Adipocyte (in vitro differentiated cells): ENCODE results near the gene TMCC3.

Experiments used
- DNase-seq: peaks from one replicate; pipeline ENCODE4 v3.0.0-alpha.2; 2015; ENCODE audit warnings: low read depth
- H3K27me3 ChIP-seq: replicated peaks from 2 replicates; pipeline ENCODE4 v1.7.0; 2013; ENCODE audit warnings: mild to moderate bottlenecking, low read length, moderate library complexity; ENCODE audit not compliant: control insufficient read depth, insufficient read depth
- H3K36me3 ChIP-seq: 2 replicates; pipeline ENCODE4 v1.7.0; 2013; ENCODE audit warnings: low read length, mild to moderate bottlenecking, moderate library complexity; ENCODE audit not compliant: control insufficient read depth, insufficient read depth, severe bottlenecking
- H3K4me1 ChIP-seq: 2 replicates; pipeline ENCODE4 v1.7.0; 2013; ENCODE audit warnings: mild to moderate bottlenecking, low read length, moderate library complexity; ENCODE audit not compliant: control insufficient read depth, insufficient read depth
- H3K4me3 ChIP-seq: 2 replicates; pipeline ENCODE4 v1.7.0; 2013; ENCODE audit warnings: mild to moderate bottlenecking, low read length, moderate library complexity
- H3K9ac ChIP-seq: 2 replicates; pipeline ENCODE4 v1.7.0; 2013; ENCODE audit warnings: mild to moderate bottlenecking, low read length, moderate library complexity
- H3K9me3 ChIP-seq: 2 replicates; pipeline ENCODE4 v1.7.0; 2013; ENCODE audit warnings: mild to moderate bottlenecking, low read length, moderate library complexity; ENCODE audit not compliant: control insufficient read depth

The TMCC3 gene

GRCh38 chr12:94649349-94650142 lies 811 bp downstream of the TMCC3 start:
- Histone ChIP-seq H3K9ac (peak overlapping the region; percentile 78), H3K36me3 (no peaks in the 10 kb centered on the region), H3K4me1 (peaks cover 11% of the 10 kb centered on the region), H3K27me3 (no peaks in the 10 kb centered on the region), H3K9me3 (no peaks in the 10 kb centered on the region), H3K4me3 (peak overlapping the region; percentile 81)
- peak; percentile 55 for DNase-seq

GRCh38 chr12:94648578-94648977 lies 1.8 kb downstream of the TMCC3 start:
- H3K27me3 ChIP-seq: no peaks in the 10 kb centered on the region
- no peak overlapping the region for H3K4me3 ChIP-seq

GRCh38 chr12:94644141-94644979 lies 6.0 kb downstream of the TMCC3 start:
- H3K4me3 ChIP-seq: no peak overlapping the region
- H3K9ac ChIP-seq: no peak overlapping the region
- no peaks in the 10 kb centered on the region for H3K36me3 ChIP-seq
- no peaks in the 10 kb centered on the region for H3K27me3 ChIP-seq
- H3K9me3 ChIP-seq: no peaks in the 10 kb centered on the region
- DNase-seq: peak; percentile 37
- H3K4me1 ChIP-seq: peaks cover 18% of the 10 kb centered on the region

More at GRCh38 chr12:94648578-94648977, 1.8 kb downstream of the TMCC3 start:
- Histone ChIP-seq H3K9me3 (no peaks in the 10 kb centered on the region), H3K9ac (no peak overlapping the region), H3K36me3 (no peaks in the 10 kb centered on the region), H3K4me1 (peaks cover 21% of the 10 kb centered on the region)
- DNase-seq: no peak

GRCh38 chr12:94643606-94644005 lies 6.8 kb downstream of the TMCC3 start:
- H3K4me3 ChIP-seq: no peak overlapping the region
- H3K27me3 ChIP-seq: no peaks in the 10 kb centered on the region
- DNase-seq: no peak

GRCh38 chr12:94641283-94641682 lies 9.1 kb downstream of the TMCC3 start:
- H3K36me3 ChIP-seq: no peaks in the 10 kb centered on the region
- H3K9ac ChIP-seq: no peak overlapping the region
- peaks cover 11% of the 10 kb centered on the region for H3K4me1 ChIP-seq
- no peaks in the 10 kb centered on the region for H3K9me3 ChIP-seq
- H3K27me3 ChIP-seq: no peaks in the 10 kb centered on the region
- no peak for DNase-seq
- no peak overlapping the region for H3K4me3 ChIP-seq

More at GRCh38 chr12:94643606-94644005, 6.8 kb downstream of the TMCC3 start:
- H3K9ac ChIP-seq: no peak overlapping the region
- no peaks in the 10 kb centered on the region for H3K36me3 ChIP-seq
- peaks cover 11% of the 10 kb centered on the region for H3K4me1 ChIP-seq
- no peaks in the 10 kb centered on the region for H3K9me3 ChIP-seq

- Histone ChIP-seq H3K4me3 (no peak overlapping the region), H3K9ac (no peak overlapping the region), H3K27me3 (no peaks in the 10 kb centered on the region), H3K4me1 (peaks cover 11% of the 10 kb centered on the region), H3K9me3 (no peaks in the 10 kb centered on the region), H3K36me3 (no peaks in the 10 kb centered on the region)
- DNase-seq: no peak
Measured at GRCh38 chr12:94640134-94640928, 10.0 kb downstream of the TMCC3 start.

GRCh38 chr12:94638521-94638920 lies 11.8 kb downstream of the TMCC3 start:
- Histone ChIP-seq H3K4me1 (no peaks in the 10 kb centered on the region), H3K27me3 (no peaks in the 10 kb centered on the region), H3K4me3 (no peak overlapping the region), H3K9ac (no peak overlapping the region), H3K36me3 (no peaks in the 10 kb centered on the region), H3K9me3 (no peaks in the 10 kb centered on the region)
- no peak for DNase-seq

GRCh38 chr12:94637390-94638113 lies 12.8 kb downstream of the TMCC3 start:
- no peak for DNase-seq
- H3K4me1 ChIP-seq: no peaks in the 10 kb centered on the region
- no peaks in the 10 kb centered on the region for H3K36me3 ChIP-seq
- H3K9me3 ChIP-seq: no peaks in the 10 kb centered on the region
- H3K27me3 ChIP-seq: no peaks in the 10 kb centered on the region
- H3K4me3 ChIP-seq: no peak overlapping the region
- no peak overlapping the region for H3K9ac ChIP-seq

- DNase-seq: no peak
- no peak overlapping the region for H3K9ac ChIP-seq
Measured at GRCh38 chr12:94636462-94637085, 13.8 kb downstream of the TMCC3 start.

GRCh38 chr12:94634717-94635116 lies 15.6 kb downstream of the TMCC3 start:
- no peaks in the 10 kb centered on the region for H3K4me1 ChIP-seq
- H3K27me3 ChIP-seq: no peaks in the 10 kb centered on the region
- no peak overlapping the region for H3K9ac ChIP-seq
- H3K9me3 ChIP-seq: no peaks in the 10 kb centered on the region
- no peak for DNase-seq
- H3K4me3 ChIP-seq: no peak overlapping the region
- H3K36me3 ChIP-seq: no peaks in the 10 kb centered on the region

More at GRCh38 chr12:94636462-94637085, 13.8 kb downstream of the TMCC3 start:
- Histone ChIP-seq H3K4me3 (no peak overlapping the region), H3K9me3 (no peaks in the 10 kb centered on the region), H3K36me3 (no peaks in the 10 kb centered on the region), H3K4me1 (no peaks in the 10 kb centered on the region), H3K27me3 (no peaks in the 10 kb centered on the region)
